Testis (tissue), 2 donors: Measurements from ENCODE around the gene KLF3.

ENCODE experiments used
- POLR2A ChIP-seq: fragments of 450-650 bp; IDR thresholded peaks from one replicate; pipeline ENCODE4 v1.6.1; 2017; ENCODE audit warnings: antibody characterized with exemption, mild to moderate bottlenecking, moderate library complexity
- TF ChIP-seq, protein P1 (sequence below), 3 experiments: fragments of 450-650 bp in 2 of 3; fragments of 200-600 bp in 1 of 3; sonication (generic) in 1 of 3; IDR thresholded peaks; one replicate each; pipeline ENCODE4 v1.5.1; 2016 to 2019; ENCODE audit warnings: antibody characterized with exemption in 3 of 3, mild to moderate bottlenecking in 2 of 3, moderate library complexity in 1 of 3

DNA sequence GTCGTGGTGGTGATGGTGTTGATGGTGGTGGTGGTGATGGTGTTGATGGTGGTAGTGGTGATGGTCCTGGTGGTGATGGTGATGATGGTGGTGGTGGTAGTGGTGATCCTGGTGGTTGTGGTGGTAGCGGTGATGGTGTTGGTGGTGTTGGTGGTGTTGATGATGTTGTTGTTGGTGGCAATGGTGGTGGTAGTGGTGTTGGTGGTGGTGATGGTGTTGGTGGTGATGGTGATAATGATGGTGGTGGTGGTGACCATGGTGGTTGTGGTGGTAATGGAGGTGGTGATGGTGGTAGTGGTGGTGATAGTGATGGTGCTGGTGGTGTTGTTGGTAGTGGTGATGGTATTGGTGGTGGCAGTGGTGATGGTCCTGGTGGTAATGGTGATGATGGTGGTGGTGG lies 69.7 kb downstream of the KLF3 start:
- TF ChIP-seq, protein P1, sequence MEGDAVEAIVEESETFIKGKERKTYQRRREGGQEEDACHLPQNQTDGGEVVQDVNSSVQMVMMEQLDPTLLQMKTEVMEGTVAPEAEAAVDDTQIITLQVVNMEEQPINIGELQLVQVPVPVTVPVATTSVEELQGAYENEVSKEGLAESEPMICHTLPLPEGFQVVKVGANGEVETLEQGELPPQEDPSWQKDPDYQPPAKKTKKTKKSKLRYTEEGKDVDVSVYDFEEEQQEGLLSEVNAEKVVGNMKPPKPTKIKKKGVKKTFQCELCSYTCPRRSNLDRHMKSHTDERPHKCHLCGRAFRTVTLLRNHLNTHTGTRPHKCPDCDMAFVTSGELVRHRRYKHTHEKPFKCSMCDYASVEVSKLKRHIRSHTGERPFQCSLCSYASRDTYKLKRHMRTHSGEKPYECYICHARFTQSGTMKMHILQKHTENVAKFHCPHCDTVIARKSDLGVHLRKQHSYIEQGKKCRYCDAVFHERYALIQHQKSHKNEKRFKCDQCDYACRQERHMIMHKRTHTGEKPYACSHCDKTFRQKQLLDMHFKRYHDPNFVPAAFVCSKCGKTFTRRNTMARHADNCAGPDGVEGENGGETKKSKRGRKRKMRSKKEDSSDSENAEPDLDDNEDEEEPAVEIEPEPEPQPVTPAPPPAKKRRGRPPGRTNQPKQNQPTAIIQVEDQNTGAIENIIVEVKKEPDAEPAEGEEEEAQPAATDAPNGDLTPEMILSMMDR (IDR thresholded peaks at IDR 0.05), result no peak
- no peak for TF ChIP-seq POLR2A
